WERI-Rb-1 (cell line): ENCODE measurements around the gene FGD5.

Experiments
- DNase-seq: peaks from one replicate; pipeline ENCODE4 v3.0.0-alpha.2; 2020
- H3K27ac ChIP-seq: fragments of 250-450 bp; sonication (Bioruptor Pico); 2 replicates; pipeline ENCODE4 v1.5.1; 2020; ENCODE audit warnings: mild to moderate bottlenecking, moderate library complexity
- H3K27me3 ChIP-seq: fragments of 250-450 bp; sonication (Bioruptor Pico); 2 replicates; pipeline ENCODE4 v1.5.1; 2021; ENCODE audit warnings: mild to moderate bottlenecking, low read depth, moderate library complexity; ENCODE audit not compliant: insufficient read depth, severe bottlenecking
- H3K36me3 ChIP-seq: fragments of 250-450 bp; sonication (Bioruptor Pico); 2 replicates; pipeline ENCODE4 v1.5.1; 2020; ENCODE audit warnings: mild to moderate bottlenecking, moderate library complexity
- H3K4me3 ChIP-seq: 2 replicates; pipeline ENCODE4 v1.5.1; 2011; ENCODE audit warnings: low read depth, mild to moderate bottlenecking, control low read depth, low read length
- H3K9me3 ChIP-seq: fragments of 250-450 bp; sonication (Bioruptor Pico); 2 replicates; pipeline ENCODE4 v1.5.1; 2021; ENCODE audit warnings: mild to moderate bottlenecking, moderate library complexity; ENCODE audit not compliant: severe bottlenecking
- CTCF ChIP-seq: IDR thresholded peaks from 2 replicates; pipeline ENCODE4 v1.5.1; 2011; ENCODE audit warnings: low read depth, mild to moderate bottlenecking, control low read depth, inconsistent platforms, low read length

The FGD5 gene

GRCh38 chr3:14846226-14846880 lies 27.6 kb downstream of the FGD5 start:
- Histone ChIP-seq H3K4me3 (no peak overlapping the region), H3K36me3 (no peaks in the 10 kb centered on the region), H3K9me3 (no peaks in the 10 kb centered on the region), H3K27ac (no peak overlapping the region), H3K27me3 (peaks cover 40% of the 10 kb centered on the region)
- DNase-seq = no peak
- no peak for TF ChIP-seq CTCF

GRCh38 chr3:14847613-14848541 lies 29.1 kb downstream of the FGD5 start:
- peaks cover 4% of the 10 kb centered on the region for H3K9me3 ChIP-seq
- no peak overlapping the region for H3K27ac ChIP-seq
- DNase-seq = no peak
- H3K36me3 ChIP-seq = no peaks in the 10 kb centered on the region
- TF ChIP-seq CTCF = no peak
- H3K27me3 ChIP-seq = peaks cover 41% of the 10 kb centered on the region
- H3K4me3 ChIP-seq = no peak overlapping the region

DNA sequence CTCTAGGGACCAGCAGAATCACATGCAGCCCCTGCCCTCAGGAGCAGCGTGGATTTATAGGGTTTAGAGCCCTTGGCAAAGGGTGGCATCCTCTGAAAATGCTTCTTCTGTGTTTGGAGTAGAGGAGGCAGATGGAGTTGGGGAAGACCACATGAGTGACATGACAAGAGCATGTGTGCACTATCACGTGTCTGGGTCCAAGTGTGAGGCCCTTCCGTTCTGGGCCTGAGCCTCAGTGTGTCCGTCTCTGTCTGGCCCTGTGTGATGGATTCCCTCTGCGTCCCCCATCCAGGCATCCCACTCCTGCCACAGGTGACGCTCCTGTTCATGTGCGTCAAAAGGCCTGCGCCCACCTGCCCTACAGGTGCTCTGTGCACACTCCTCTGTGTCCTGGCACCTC lies 30.1 kb downstream of the FGD5 start:
- Histone ChIP-seq H3K4me3 (no peak overlapping the region), H3K36me3 (no peaks in the 10 kb centered on the region), H3K27ac (no peak overlapping the region), H3K9me3 (peaks cover 4% of the 10 kb centered on the region), H3K27me3 (peaks cover 39% of the 10 kb centered on the region)
- DNase-seq = no peak
- TF ChIP-seq CTCF = no peak

DNA sequence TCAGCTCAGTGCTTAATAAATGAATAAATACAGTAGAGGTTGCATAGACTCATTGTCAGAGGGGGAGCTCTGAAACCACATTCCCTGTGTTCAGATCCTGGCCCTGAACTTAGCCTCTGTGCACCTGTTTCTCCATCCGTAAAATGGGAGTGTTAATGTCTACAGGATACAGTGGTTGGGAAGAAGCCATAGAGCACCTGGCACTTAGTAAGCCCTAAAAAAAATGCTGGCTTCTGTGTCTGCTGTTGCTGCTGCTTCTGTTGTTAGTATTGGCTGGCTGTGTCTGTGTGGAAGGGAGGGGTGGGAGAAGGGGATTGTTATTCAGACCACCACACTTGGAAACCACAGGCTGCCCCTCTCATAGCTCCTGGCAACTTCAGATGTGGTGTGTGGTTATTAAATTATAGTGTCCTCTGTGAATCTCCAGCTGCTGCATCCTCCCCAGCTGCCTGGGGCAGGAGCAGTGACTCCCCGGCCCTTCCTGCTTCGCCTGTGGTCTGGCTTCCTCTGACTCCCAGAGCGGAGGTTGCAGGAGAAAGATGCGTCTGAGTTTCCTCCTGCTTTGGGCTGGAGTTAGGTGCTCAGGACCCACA lies 31.0 kb downstream of the FGD5 start:
- Histone ChIP-seq H3K4me3 (no peak overlapping the region), H3K36me3 (no peaks in the 10 kb centered on the region), H3K9me3 (peaks cover 4% of the 10 kb centered on the region), H3K27ac (no peak overlapping the region), H3K27me3 (peaks cover 34% of the 10 kb centered on the region)
- DNase-seq = no peak
- TF ChIP-seq CTCF = no peak

DNA sequence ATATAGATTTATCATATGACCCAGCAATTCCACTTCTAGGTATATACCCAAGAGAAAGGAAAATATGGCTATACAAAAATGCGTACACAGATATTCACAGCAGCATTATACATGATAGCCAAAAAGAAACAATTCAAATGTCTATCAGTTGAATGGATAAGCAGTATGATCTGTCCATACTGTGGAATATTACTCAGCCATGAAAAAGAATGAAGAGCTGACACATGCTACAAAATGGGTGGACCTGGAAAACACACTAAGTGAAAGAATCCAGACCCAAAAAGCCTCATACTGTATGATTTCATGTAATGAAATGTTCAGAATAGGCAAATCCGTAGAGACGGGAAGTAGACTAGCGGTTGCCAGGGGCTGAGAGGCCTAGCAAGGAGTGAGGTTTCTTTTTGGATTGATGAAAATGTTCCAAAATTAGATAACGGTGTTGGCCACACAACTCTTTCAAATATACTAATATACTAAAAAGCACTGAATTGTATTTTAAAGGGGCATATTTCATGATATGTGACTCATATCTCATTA lies 33.4 kb downstream of the FGD5 start:
- Histone ChIP-seq H3K27ac (no peak overlapping the region), H3K9me3 (peaks cover 6% of the 10 kb centered on the region), H3K27me3 (peaks cover 28% of the 10 kb centered on the region), H3K36me3 (no peaks in the 10 kb centered on the region), H3K4me3 (no peak overlapping the region)
- TF ChIP-seq CTCF = no peak
- DNase-seq = no peak
